Epithelial cell of esophagus (primary cell): ENCODE results near the gene ZSCAN25.

Source experiments
- DNase-seq: peaks from one replicate; pipeline ENCODE4 v3.0.0; 2010; ENCODE audit warnings: low read depth
- H3K4me3 ChIP-seq: 2 replicates; pipeline ENCODE4 v1.5.1; 2011; ENCODE audit warnings: mild to moderate bottlenecking, low read length, control low read depth
- CTCF ChIP-seq: IDR thresholded peaks from 2 replicates; pipeline ENCODE4 v1.5.1; 2011; ENCODE audit warnings: low read depth, mild to moderate bottlenecking, low read length, control low read depth, inconsistent platforms; ENCODE audit not compliant: insufficient read depth; ENCODE audit errors: missing control alignments

ZSCAN25 gene

GRCh38 chr7:99605527-99605926 lies 11.2 kb upstream of the ZSCAN25 start:
- no peak for TF ChIP-seq CTCF
- H3K4me3 ChIP-seq: no peak overlapping the region
- DNase-seq: no peak

GRCh38 chr7:99606531-99606930 lies 10.2 kb upstream of the ZSCAN25 start:
- TF ChIP-seq CTCF: no peak
- no peak overlapping the region for H3K4me3 ChIP-seq
- no peak for DNase-seq

- no peak for TF ChIP-seq CTCF
- no peak overlapping the region for H3K4me3 ChIP-seq
- DNase-seq: no peak
Measured at GRCh38 chr7:99607548-99607947, 9.2 kb upstream of the ZSCAN25 start.

- H3K4me3 ChIP-seq: no peak overlapping the region
- no peak for DNase-seq
- no peak for TF ChIP-seq CTCF
Measured at GRCh38 chr7:99614495-99614894, 2.3 kb upstream of the ZSCAN25 start.

GRCh38 chr7:99615989-99616358 lies 772 bp upstream of the ZSCAN25 start:
- TF ChIP-seq CTCF: no peak
- no peak for DNase-seq
- H3K4me3 ChIP-seq: peak overlapping the region; percentile 98

GRCh38 chr7:99617192-99617781 lies 541 bp downstream of the ZSCAN25 start:
- peak overlapping the region; percentile 98 for H3K4me3 ChIP-seq
- no peak for DNase-seq
- no peak for TF ChIP-seq CTCF

- TF ChIP-seq CTCF: no peak
- peak; percentile 96 for DNase-seq
Measured at GRCh38 chr7:99618726-99619125, 2.0 kb downstream of the ZSCAN25 start.

More at GRCh38 chr7:99618726-99619125, 2.0 kb downstream of the ZSCAN25 start:
- no peak overlapping the region for H3K4me3 ChIP-seq
